ENCODE results near the gene BRS3.
A peak's percentile ranks its signal among the peaks of the same experiment; 100 is the strongest.

Gene BRS3

GRCh38 chrX:136497556-136498052 lies 9.9 kb downstream of the BRS3 start, which contains the start of gene HTATSF1 (continued):
- TF ChIP-seq ZNF692 (tag by site-specific recombination; IDR thresholded peaks at IDR 0.05) (0 out of 2 replicates have a peak, but pooled peaks have one; percentile 25), ZNF791 (tag by site-specific recombination; IDR thresholded peaks at IDR 0.05) (no peak), ZNF274 (IDR thresholded peaks at IDR 0.05; ENCODE audit: low read length) (no peak), ZNF274 (tag by site-specific recombination; IDR thresholded peaks at IDR 0.05; ENCODE audit: borderline replicate concordance) (no peak), ZBTB26 (tag by site-specific recombination; optimal IDR thresholded peaks at IDR 0.05) (peak; percentile 33), ZNF202 (tag by site-specific recombination; IDR thresholded peaks at IDR 0.05; ENCODE audit: borderline replicate concordance) (no peak), GLIS1 (tag by site-specific recombination; IDR thresholded peaks at IDR 0.05) (peak; percentile 53; the same call in 1 of the 2 replicates), KLF16 (tag by site-specific recombination; IDR thresholded peaks at IDR 0.05) (0 out of 2 replicates have a peak, but pooled peaks have one; percentile 55), SP3 (tag by site-specific recombination; IDR thresholded peaks at IDR 0.05) (peak; percentile 22; the same call in 1 of the 2 replicates), ZBTB17 (tag by site-specific recombination; IDR thresholded peaks at IDR 0.05) (peak; percentile 80), PRDM10 (tag by site-specific recombination; IDR thresholded peaks at IDR 0.05) (0 out of 2 replicates have a peak, but pooled peaks have one; percentile 17), SP2 (tag by site-specific recombination; IDR thresholded peaks at IDR 0.05) (0 out of 2 replicates have a peak, but pooled peaks have one; percentile 15), ZNF24 (tag by site-specific recombination; IDR thresholded peaks at IDR 0.05) (0 out of 2 replicates have a peak, but pooled peaks have one; percentile 18), KLF17 (tag by site-specific recombination; IDR thresholded peaks at IDR 0.05) (peak; percentile 21; the same call in 1 of the 2 replicates), PATZ1 (tag by site-specific recombination; IDR thresholded peaks at IDR 0.05) (0 out of 2 replicates have a peak, but pooled peaks have one; percentile 21), ZSCAN30 (tag by site-specific recombination; IDR thresholded peaks at IDR 0.05) (no peak), INSM2 (tag by site-specific recombination; IDR thresholded peaks at IDR 0.05) (no peak)

Data from HEK293 (cell line).